IMR-90 (cell line): ENCODE measurements around the gene KIF6. TPM values are rescaled to one million over a fixed set of nuclear protein-coding genes. Genes with fewer than 3 reads are reported as not detected.

Source experiments
- ATAC-seq: fragments of 200-7000 bp; cut with Tn5 transposase; 2 replicates; pipeline ENCODE4 v1.9.1; 2020; ENCODE audit warnings: low read depth, mild to moderate bottlenecking, moderate library complexity
- BruUV-seq: library from RNA; stranded (reverse); fragments of 400-500 nt; replicated peaks from 2 replicates; lab custom pipeline; 2021; lab: Mats Ljungman, UMichigan
- CTCF ChIA-PET: fragments of 300-600 bp; formaldehyde crosslinking; extraction: SDS; loops from one replicate; lab custom pipeline; 2021; ENCODE audit warnings: antibody characterized with exemption; lab: Yijun Ruan, JAX
- POLR2A ChIA-PET: fragments of 300-600 bp; sonication (Branson Sonifier 250); formaldehyde crosslinking; loops from one replicate; lab custom pipeline; 2022; ENCODE audit warnings: antibody characterized with exemption; ENCODE audit not compliant: unreplicated experiment; lab: Charles Lee
- DNase-seq: peaks from one replicate; pipeline ENCODE4 v3.0.0; 2013
- H2AFZ ChIP-seq: replicated peaks from 2 replicates; pipeline ENCODE3; 2013; ENCODE audit warnings: low read length, mild to moderate bottlenecking; ENCODE audit not compliant: poor library complexity
- H2AK5ac ChIP-seq: 2 replicates; pipeline ENCODE4 v1.6.1; 2013; ENCODE audit warnings: low read depth, low read length, inconsistent platforms
- H2AK9ac ChIP-seq: replicated peaks from 2 replicates; pipeline ENCODE3; 2013; ENCODE audit warnings: mild to moderate bottlenecking, low read depth, low read length, moderate library complexity; ENCODE audit not compliant: poor library complexity
- H2BK120ac ChIP-seq: 2 replicates; pipeline ENCODE4 v1.6.1; 2013; ENCODE audit warnings: low read depth, low read length, inconsistent platforms
- H2BK15ac ChIP-seq: 3 replicates; pipeline ENCODE4 v1.6.1; 2013; ENCODE audit warnings: low read depth, low read length, inconsistent platforms
- H2BK20ac ChIP-seq: 2 replicates; pipeline ENCODE4 v1.6.1; 2013; ENCODE audit warnings: low read depth, mild to moderate bottlenecking, inconsistent platforms, low read length, moderate library complexity
- H2BK5ac ChIP-seq: 2 replicates; pipeline ENCODE4 v1.6.1; 2013; ENCODE audit warnings: mild to moderate bottlenecking, low read depth, low read length, inconsistent platforms; ENCODE audit not compliant: poor library complexity, severe bottlenecking
- H3K14ac ChIP-seq: replicated peaks from 2 replicates; pipeline ENCODE4 v1.6.1; 2013; ENCODE audit warnings: low read depth, low read length, inconsistent platforms
- H3K18ac ChIP-seq: 2 replicates; pipeline ENCODE4 v1.6.1; 2013; ENCODE audit warnings: low read depth, low read length, control low read depth
- H3K23ac ChIP-seq: 2 replicates; pipeline ENCODE4 v1.6.1; 2013; ENCODE audit warnings: low read depth, low read length, inconsistent platforms
- H3K27ac ChIP-seq: 2 replicates; pipeline ENCODE4 v1.5.1; 2013; ENCODE audit warnings: mild to moderate bottlenecking, control low read depth, low read length; ENCODE audit not compliant: insufficient read depth
- H3K27me3 ChIP-seq: 2 replicates; pipeline ENCODE4 v1.6.1; 2013; ENCODE audit warnings: low read length; ENCODE audit not compliant: control insufficient read depth, insufficient read depth
- H3K36me3 ChIP-seq: 2 replicates; pipeline ENCODE4 v1.6.1; 2013; ENCODE audit warnings: low read length, mixed read lengths; ENCODE audit not compliant: control insufficient read depth, insufficient read depth
- H3K4ac ChIP-seq: 2 replicates; pipeline ENCODE4 v1.6.1; 2013; ENCODE audit warnings: low read depth, low read length, inconsistent platforms
- H3K4me1 ChIP-seq: 2 replicates; pipeline ENCODE4 v1.6.1; 2013; ENCODE audit warnings: low read length, mixed read lengths; ENCODE audit not compliant: control insufficient read depth, insufficient read depth
- H3K4me2 ChIP-seq: 2 replicates; pipeline ENCODE4 v1.6.1; 2013; ENCODE audit warnings: low read depth, mild to moderate bottlenecking, control low read depth, low read length, moderate library complexity
- H3K4me3 ChIP-seq: 2 replicates; pipeline ENCODE4 v1.5.1; 2013; ENCODE audit warnings: low read depth, mild to moderate bottlenecking, control low read depth, low read length, moderate library complexity; ENCODE audit not compliant: insufficient read depth
- H3K56ac ChIP-seq: 2 replicates; pipeline ENCODE4 v1.6.1; 2013; ENCODE audit warnings: low read length, inconsistent platforms; ENCODE audit not compliant: insufficient read depth; ENCODE audit errors: extremely low read depth
- H3K79me1 ChIP-seq, 2 experiments: 2 replicates each; pipeline ENCODE4 v1.6.1; 2013; ENCODE audit warnings: low read length in 2 of 2, inconsistent platforms in 1 of 2, low read depth in 1 of 2
- H3K9ac ChIP-seq: 2 replicates; pipeline ENCODE4 v1.6.1; 2013; ENCODE audit warnings: low read depth, low read length, control low read depth
- H3K9me1 ChIP-seq: 2 replicates; pipeline ENCODE4 v1.6.1; 2013; ENCODE audit warnings: low read length, inconsistent platforms; ENCODE audit not compliant: insufficient read depth
- H3K9me3 ChIP-seq: 2 replicates; pipeline ENCODE4 v1.6.1; 2013; ENCODE audit warnings: low read length; ENCODE audit not compliant: control insufficient read depth, insufficient read depth
- H4K20me1 ChIP-seq: 2 replicates; pipeline ENCODE4 v1.6.1; 2013; ENCODE audit warnings: low read length, inconsistent platforms; ENCODE audit not compliant: insufficient read depth
- H4K5ac ChIP-seq: 2 replicates; pipeline ENCODE4 v1.6.1; 2013; ENCODE audit warnings: mild to moderate bottlenecking, low read depth, low read length, control low read depth
- H4K8ac ChIP-seq, 2 experiments: 2 replicates each; pipeline ENCODE4 v1.6.1; 2013; ENCODE audit warnings: low read depth in 2 of 2, low read length in 2 of 2, control low read depth in 1 of 2, inconsistent platforms in 1 of 2
- H4K91ac ChIP-seq: 2 replicates; pipeline ENCODE4 v1.6.1; 2013; ENCODE audit warnings: low read depth, low read length, inconsistent platforms; ENCODE audit not compliant: insufficient read depth
- BHLHE40 ChIP-seq: fragments of 150-350 bp; IDR thresholded peaks from 2 replicates; pipeline ENCODE4 v1.6.1; 2016; ENCODE audit warnings: mild to moderate bottlenecking, low read depth, low read length
- MAFK ChIP-seq: IDR thresholded peaks from 2 replicates; pipeline ENCODE4 v1.6.1; 2012; ENCODE audit warnings: low read depth, low read length, improper control_type of control experiment
- MAZ ChIP-seq: IDR thresholded peaks from 2 replicates; pipeline ENCODE4 v1.6.1; 2012; ENCODE audit warnings: low read depth, mild to moderate bottlenecking, low read length, improper control_type of control experiment, moderate library complexity, borderline replicate concordance
- MXI1 ChIP-seq: IDR thresholded peaks from 2 replicates; pipeline ENCODE4 v1.6.1; 2012; ENCODE audit warnings: low read depth, mild to moderate bottlenecking, low read length, moderate library complexity, borderline replicate concordance
- NFE2L2 ChIP-seq: fragments of 150-350 bp; IDR thresholded peaks from 2 replicates; pipeline ENCODE4 v1.6.1; 2016; ENCODE audit warnings: low read depth, mild to moderate bottlenecking, low read length
- POLR2A ChIP-seq: IDR thresholded peaks from 2 replicates; pipeline ENCODE4 v1.6.1; 2012; ENCODE audit warnings: mild to moderate bottlenecking, low read depth, low read length
- RCOR1 ChIP-seq: IDR thresholded peaks from 2 replicates; pipeline ENCODE4 v1.6.1; 2012; ENCODE audit warnings: mild to moderate bottlenecking, low read length, improper control_type of control experiment; ENCODE audit not compliant: insufficient replicate concordance
- RFX5 ChIP-seq: IDR thresholded peaks from 2 replicates; pipeline ENCODE4 v1.8.0; 2012; ENCODE audit warnings: low read depth, mild to moderate bottlenecking, low read length, moderate library complexity
- SMC3 ChIP-seq: fragments of 150-350 bp; IDR thresholded peaks from 2 replicates; pipeline ENCODE4 v1.6.1; 2016; ENCODE audit warnings: low read depth, mild to moderate bottlenecking, antibody characterized with exemption, low read length, moderate library complexity
- USF2 ChIP-seq: fragments of 150-350 bp; IDR thresholded peaks from 2 replicates; pipeline ENCODE4 v1.6.1; 2017; ENCODE audit warnings: mild to moderate bottlenecking, antibody characterized with exemption, low read length, low read depth
- WGBS, 2 experiments: methylation state at CpG; one replicate each; pipeline versions ENCODE4 v1.1.5 to v1.1.7; 2013; ENCODE audit warnings: missing lambda C conversion rate in 2 of 2; ENCODE audit not compliant: insufficient read length in 1 of 2; ENCODE audit errors: extremely low coverage in 2 of 2; 5-methylcytosine and 5-hydroxymethylcytosine counted together
- dilution Hi-C: fragments of 300-500 bp; cut with HindIII; formaldehyde crosslinking; loops from one replicate; pipeline ENCODE4 v1.14.3; 2018; ENCODE audit warnings: low sequenced_read_pairs; ENCODE audit not compliant: unreplicated experiment
- in situ Hi-C: fragments of 300-500 bp; cut with MboI; formaldehyde crosslinking; loops from 3 replicates; pipeline ENCODE4 v1.14.3; 2019; ENCODE audit warnings: low sequenced_read_pairs, inconsistent platforms, mixed read lengths
- intact Hi-C: fragments of 100-400 bp; cut with micrococcal nuclease; formaldehyde crosslinking; loops from 2 replicates; pipeline ENCODE4 v1.10.0; 2022
- polyA plus RNA-seq, 3 experiments: library from polyadenylated mRNA; depleted of rRNA; stranded (reverse); fragments of >200 nt; gene quantifications; 2 replicates each; pipeline ENCODE4 v1.2.3, GENCODE V29; 2012; ENCODE audit warnings: low replicate concordance in 1 of 3
- total RNA-seq: library from RNA; depleted of rRNA; stranded (reverse); fragments of >200 nt; gene quantifications from 2 replicates; pipeline ENCODE4 v1.2.3, GENCODE V29; 2012
- TF ChIP-seq, protein P1 (sequence below): conservative IDR thresholded peaks from 2 replicates; pipeline ENCODE4 v1.5.1; 2012; ENCODE audit warnings: mild to moderate bottlenecking, low read depth, low read length, improper control_type of control experiment

Gene KIF6
- total and polyA plus RNA-seq, 2 of the 4 experiments (the other 2 are of a cell fraction), result under 0.01 to 0.10 TPM

DNA sequence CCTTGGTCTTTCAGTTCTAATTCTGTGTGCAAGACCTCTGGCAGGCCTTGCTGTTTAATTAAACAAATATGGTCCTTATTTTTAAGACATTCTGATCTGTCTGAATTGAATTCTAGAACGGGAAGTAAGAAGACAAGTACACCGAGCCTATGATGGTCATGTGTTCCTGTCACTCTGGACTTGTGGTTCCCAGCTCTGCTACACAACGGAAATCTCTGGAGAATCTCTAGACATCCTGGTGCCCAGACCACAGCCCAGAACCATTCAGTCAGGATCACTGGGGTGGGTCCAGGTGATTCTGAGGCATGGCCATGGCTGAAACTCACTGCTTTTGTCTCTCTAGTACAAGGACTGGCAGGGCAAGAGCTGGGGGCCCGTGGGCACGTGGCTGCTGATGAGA is 386.8 kb downstream of the KIF6 start:
- Histone ChIP-seq H4K20me1 (no peaks in the 10 kb centered on the region), H3K4ac (no peak overlapping the region), H3K23ac (no peak overlapping the region), H4K91ac (no peak overlapping the region), H2AFZ (no peak overlapping the region), H3K4me3 (no peak overlapping the region), H2BK20ac (no peak overlapping the region), H3K9ac (no peak overlapping the region), H2AK5ac (no peak overlapping the region), H3K27me3 (peaks cover 2% of the 10 kb centered on the region; the same call in 1 of the 2 replicates), H2BK5ac (no peak overlapping the region), H4K8ac (no peak overlapping the region), H3K36me3 (no peaks in the 10 kb centered on the region), H3K27ac (no peak overlapping the region), H3K18ac (no peak overlapping the region), H3K9me3 (no peaks in the 10 kb centered on the region), H3K4me1 (no peaks in the 10 kb centered on the region), H2AK9ac (no peak overlapping the region), H4K5ac (no peak overlapping the region), H3K56ac (no peak overlapping the region), H3K79me1 (no peaks in the 10 kb centered on the region), H3K4me2 (no peak overlapping the region), H3K14ac (no peak overlapping the region), H3K9me1 (no peaks in the 10 kb centered on the region), H2BK120ac (no peak overlapping the region), H2BK15ac (no peak overlapping the region)
- CTCF ChIA-PET, result no interaction called here
- DNase-seq (no peak), ATAC-seq (no peak)
- in situ Hi-C loops, result no loop called here
- BruUV-seq, result no TSS peak
- 80% methylated on average over 1 of the region's 5 CpGs; no CpG with 5 or more reads in 1 of the 2 experiments for whole genome bisulfite sequencing, 2 experiments
- dilution Hi-C loops, result no loop called here
- TF ChIP-seq MXI1 (no peak), SMC3 (no peak), MAFK (no peak), BHLHE40 (no peak), NFE2L2 (no peak), USF2 (no peak), RCOR1 (no peak), RFX5 (no peak), MAZ (no peak), POLR2A (no peak)
- TF ChIP-seq, protein P1, sequence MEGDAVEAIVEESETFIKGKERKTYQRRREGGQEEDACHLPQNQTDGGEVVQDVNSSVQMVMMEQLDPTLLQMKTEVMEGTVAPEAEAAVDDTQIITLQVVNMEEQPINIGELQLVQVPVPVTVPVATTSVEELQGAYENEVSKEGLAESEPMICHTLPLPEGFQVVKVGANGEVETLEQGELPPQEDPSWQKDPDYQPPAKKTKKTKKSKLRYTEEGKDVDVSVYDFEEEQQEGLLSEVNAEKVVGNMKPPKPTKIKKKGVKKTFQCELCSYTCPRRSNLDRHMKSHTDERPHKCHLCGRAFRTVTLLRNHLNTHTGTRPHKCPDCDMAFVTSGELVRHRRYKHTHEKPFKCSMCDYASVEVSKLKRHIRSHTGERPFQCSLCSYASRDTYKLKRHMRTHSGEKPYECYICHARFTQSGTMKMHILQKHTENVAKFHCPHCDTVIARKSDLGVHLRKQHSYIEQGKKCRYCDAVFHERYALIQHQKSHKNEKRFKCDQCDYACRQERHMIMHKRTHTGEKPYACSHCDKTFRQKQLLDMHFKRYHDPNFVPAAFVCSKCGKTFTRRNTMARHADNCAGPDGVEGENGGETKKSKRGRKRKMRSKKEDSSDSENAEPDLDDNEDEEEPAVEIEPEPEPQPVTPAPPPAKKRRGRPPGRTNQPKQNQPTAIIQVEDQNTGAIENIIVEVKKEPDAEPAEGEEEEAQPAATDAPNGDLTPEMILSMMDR, result no peak
- intact Hi-C loops, result no loop called here
- POLR2A ChIA-PET, result no interaction called here
